GM23338 (cell line): ENCODE results near the gene RABL3.

Experiments used
- CREB1 ChIP-seq: fragments of 250-450 bp; sonication (Bioruptor Pico); IDR thresholded peaks from 2 replicates; pipeline ENCODE4 v1.5.0; 2020; ENCODE audit warnings: low read depth, mild to moderate bottlenecking, moderate library complexity
- CTCF ChIP-seq, 2 experiments: fragments of 200-600 bp in 1 of 2; sonication (generic) in 1 of 2; conservative IDR thresholded peaks; 2 replicates each; pipeline versions ENCODE4 v1.5.1 to v1.6.1; 2016 to 2017; ENCODE audit warnings: antibody characterized with exemption in 2 of 2, low read depth in 2 of 2, mild to moderate bottlenecking in 2 of 2, moderate library complexity in 1 of 2
- ETS1 ChIP-seq: IDR thresholded peaks from 2 replicates; pipeline ENCODE4 v1.6.1; 2016; ENCODE audit warnings: antibody characterized with exemption
- EZH2 ChIP-seq: fragments of 200-600 bp; sonication (generic); IDR thresholded peaks from one replicate; pipeline ENCODE4 v1.8.0; 2017; ENCODE audit warnings: antibody characterized with exemption, mild to moderate bottlenecking, low read depth; ENCODE audit not compliant: unreplicated experiment
- EZH2phosphoT487 ChIP-seq: fragments of 200-600 bp; sonication (generic); IDR thresholded peaks from one replicate; pipeline ENCODE4 v1.8.1; 2018; ENCODE audit warnings: antibody characterized with exemption; ENCODE audit not compliant: unreplicated experiment
- JUNB ChIP-seq: IDR thresholded peaks from one replicate; pipeline ENCODE4 v1.6.1; 2016; ENCODE audit warnings: antibody characterized with exemption; ENCODE audit not compliant: unreplicated experiment
- POLR2AphosphoS5 ChIP-seq: IDR thresholded peaks from 2 replicates; pipeline ENCODE4 v1.6.1; 2016; ENCODE audit warnings: antibody characterized with exemption, low read depth
- REST ChIP-seq: IDR thresholded peaks from one replicate; pipeline ENCODE4 v1.6.1; 2018; ENCODE audit warnings: antibody characterized with exemption; ENCODE audit not compliant: unreplicated experiment
- ZNF114 ChIP-seq: fragments of 250-450 bp; sonication (Bioruptor Pico); IDR thresholded peaks from 2 replicates; pipeline ENCODE4 v1.5.0; 2020; ENCODE audit warnings: mild to moderate bottlenecking, moderate library complexity
- ZNF331 ChIP-seq: fragments of 250-450 bp; sonication (Bioruptor Pico); IDR thresholded peaks from 2 replicates; pipeline ENCODE4 v1.5.0; 2020; ENCODE audit warnings: low read depth, mild to moderate bottlenecking, moderate library complexity
- ZNF462 ChIP-seq: fragments of 250-450 bp; sonication (Bioruptor Pico); IDR thresholded peaks from 2 replicates; pipeline ENCODE4 v1.5.0; 2020; ENCODE audit warnings: mild to moderate bottlenecking, moderate library complexity

GRCh38 chr3:120699333-120699732 lies 43.0 kb downstream of the RABL3 start:
- TF ChIP-seq CTCF (conservative IDR thresholded peaks at IDR 0.05; ENCODE audit: low read depth in 2 of 2) (no peak), EZH2phosphoT487 (no peak), REST (no peak), CREB1 (CRISPR knock-in tag) (no peak), POLR2AphosphoS5 (no peak), EZH2 (no peak), ZNF114 (no peak), ETS1 (no peak), JUNB (no peak), ZNF462 (CRISPR knock-in tag) (no peak), ZNF331 (CRISPR knock-in tag) (no peak)
